Measurements from ENCODE around the gene S100A7A. TPM values are rescaled to one million over a fixed set of nuclear protein-coding genes. Genes with fewer than 3 reads are reported as not detected.
A peak's percentile ranks its signal among the peaks of the same experiment; 100 is the strongest.
"Not testable (repeated sequence)": the region's sequence is repeated elsewhere in the genome, so short reads cannot be mapped to it uniquely, and the experiment has no call there.

The S100A7A gene
- total and polyA plus RNA-seq, 12 donors = not detected

DNA sequence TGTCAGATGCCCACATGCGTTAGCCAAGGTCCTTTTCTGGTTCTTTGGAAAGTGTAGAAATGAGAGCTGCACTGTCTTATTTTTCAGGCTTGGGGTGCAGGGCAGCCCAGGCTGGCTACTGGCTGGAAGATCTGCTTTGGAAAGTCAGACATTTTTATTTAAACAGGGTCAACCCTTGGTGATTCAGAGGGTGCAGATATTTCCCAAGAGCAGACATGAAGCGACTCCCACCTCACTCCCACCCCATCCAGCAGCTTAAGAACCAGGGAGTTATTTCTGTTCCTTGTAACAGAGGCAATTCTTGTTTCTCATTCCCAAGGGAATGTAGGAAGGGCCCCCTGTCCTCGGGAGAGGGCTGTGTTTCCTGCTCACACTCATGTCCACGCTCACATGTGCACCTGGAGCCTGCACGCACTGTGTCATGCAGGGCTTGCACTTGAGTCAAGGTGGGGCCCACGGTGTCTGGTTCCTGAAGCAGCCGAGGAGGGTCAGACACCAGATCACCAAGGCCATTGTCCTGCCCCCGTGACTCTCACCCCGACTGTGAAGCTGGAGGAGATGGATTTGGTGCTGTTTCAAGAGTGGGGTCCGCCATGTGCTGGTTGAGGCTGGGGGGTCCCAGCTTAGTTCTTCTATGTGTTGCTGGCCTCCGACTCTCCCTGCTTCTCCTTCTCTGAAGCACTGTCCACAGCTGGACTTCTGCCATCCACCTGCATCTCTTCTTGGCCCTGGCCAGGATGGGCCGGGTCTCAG is 992 bp downstream of the S100A7A start:
- Histone ChIP-seq H3K27me3 (peaks cover 0 to 21% (median 14%) of the 10 kb centered on the region in 7 donors), H3K9me3 (peaks cover 0 to 3% (median 0%) of the 10 kb centered on the region in 11 donors), H3K4me1 (no peaks in the 10 kb centered on the region), H3K27ac (no peak overlapping the region), H3K4me3 (no peak overlapping the region), H3K36me3 (no peaks in the 10 kb centered on the region)
- WGBS, 2 donors = 71 to 75% methylated on average over 12 of the region's 12 CpGs
- ATAC-seq (no peak), DNase-seq (no peak)
- intact Hi-C loops (cut with DNase I) = no loop called here
- TF ChIP-seq, protein P1, sequence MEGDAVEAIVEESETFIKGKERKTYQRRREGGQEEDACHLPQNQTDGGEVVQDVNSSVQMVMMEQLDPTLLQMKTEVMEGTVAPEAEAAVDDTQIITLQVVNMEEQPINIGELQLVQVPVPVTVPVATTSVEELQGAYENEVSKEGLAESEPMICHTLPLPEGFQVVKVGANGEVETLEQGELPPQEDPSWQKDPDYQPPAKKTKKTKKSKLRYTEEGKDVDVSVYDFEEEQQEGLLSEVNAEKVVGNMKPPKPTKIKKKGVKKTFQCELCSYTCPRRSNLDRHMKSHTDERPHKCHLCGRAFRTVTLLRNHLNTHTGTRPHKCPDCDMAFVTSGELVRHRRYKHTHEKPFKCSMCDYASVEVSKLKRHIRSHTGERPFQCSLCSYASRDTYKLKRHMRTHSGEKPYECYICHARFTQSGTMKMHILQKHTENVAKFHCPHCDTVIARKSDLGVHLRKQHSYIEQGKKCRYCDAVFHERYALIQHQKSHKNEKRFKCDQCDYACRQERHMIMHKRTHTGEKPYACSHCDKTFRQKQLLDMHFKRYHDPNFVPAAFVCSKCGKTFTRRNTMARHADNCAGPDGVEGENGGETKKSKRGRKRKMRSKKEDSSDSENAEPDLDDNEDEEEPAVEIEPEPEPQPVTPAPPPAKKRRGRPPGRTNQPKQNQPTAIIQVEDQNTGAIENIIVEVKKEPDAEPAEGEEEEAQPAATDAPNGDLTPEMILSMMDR (IDR thresholded peaks at IDR 0.05) = no peak

DNA sequence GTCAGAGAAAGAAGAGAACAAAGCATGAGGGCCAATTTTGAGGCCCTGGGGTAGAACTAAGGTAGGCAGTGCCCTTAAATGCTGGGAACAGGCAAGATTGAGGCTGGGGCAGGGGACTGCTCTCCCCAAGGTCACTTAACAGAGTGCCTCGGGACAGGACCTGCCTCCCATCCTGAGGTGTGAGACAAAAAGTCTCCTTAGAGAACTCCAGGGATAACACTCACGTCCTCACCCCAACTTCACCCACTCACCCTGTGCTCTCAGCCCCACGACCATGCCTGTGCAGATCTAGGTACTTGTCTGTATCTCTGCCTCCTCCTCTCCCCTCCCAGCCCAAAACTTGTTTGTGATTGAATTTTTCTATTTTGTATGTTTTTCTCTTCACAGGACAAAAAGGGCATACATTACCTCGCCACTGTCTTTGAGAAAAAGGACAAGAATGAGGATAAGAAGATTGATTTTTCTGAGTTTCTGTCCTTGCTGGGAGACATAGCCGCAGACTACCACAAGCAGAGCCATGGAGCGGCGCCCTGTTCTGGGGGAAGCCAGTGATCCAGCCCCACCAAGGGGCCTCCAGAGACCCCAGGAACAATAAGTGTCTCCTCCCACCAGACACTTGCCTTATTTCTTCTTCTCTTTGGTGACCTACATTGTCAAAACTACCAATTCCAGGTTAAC is 2.6 kb downstream of the S100A7A start:
- H3K36me3 ChIP-seq; H3K27ac ChIP-seq; ATAC-seq; H3K4me3 ChIP-seq; H3K9me3 ChIP-seq; H3K4me1 ChIP-seq; intact Hi-C loops (cut with DNase I); DNase-seq: not testable (repeated sequence)
- H3K27me3 ChIP-seq = peaks cover 0 to 21% (median 16%) of the 10 kb centered on the region in 7 donors
- WGBS, 2 donors = 59 to 67% methylated on average over 7 of the region's 7 CpGs

DNA sequence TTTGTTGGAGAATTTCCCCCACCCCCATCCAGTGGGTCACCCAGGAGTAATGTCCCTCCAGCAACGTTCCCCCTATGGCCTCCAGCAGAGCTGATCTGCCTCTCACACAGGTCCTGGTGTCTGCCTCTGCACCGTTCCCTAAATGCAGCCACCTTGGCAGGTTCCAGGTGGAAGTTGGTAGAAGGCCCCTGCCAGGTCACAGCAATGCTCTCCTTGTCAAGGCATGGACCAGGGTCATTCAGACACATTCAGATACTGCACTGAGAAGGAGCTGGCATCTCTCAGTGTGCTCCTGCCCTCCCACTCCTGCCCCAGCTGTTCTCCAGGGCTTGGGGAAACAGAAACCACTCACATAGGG is 3.1 kb downstream of the S100A7A start:
- H3K9me3 ChIP-seq; H3K4me1 ChIP-seq; DNase-seq; intact Hi-C loops (cut with DNase I); H3K27ac ChIP-seq; H3K4me3 ChIP-seq; ATAC-seq; H3K36me3 ChIP-seq: not testable (repeated sequence)
- H3K27me3 ChIP-seq = peaks cover 0 to 21% (median 16%) of the 10 kb centered on the region in 7 donors
- 45 to 64% methylated on average over 2 of the region's 2 CpGs for WGBS, 2 donors

DNA sequence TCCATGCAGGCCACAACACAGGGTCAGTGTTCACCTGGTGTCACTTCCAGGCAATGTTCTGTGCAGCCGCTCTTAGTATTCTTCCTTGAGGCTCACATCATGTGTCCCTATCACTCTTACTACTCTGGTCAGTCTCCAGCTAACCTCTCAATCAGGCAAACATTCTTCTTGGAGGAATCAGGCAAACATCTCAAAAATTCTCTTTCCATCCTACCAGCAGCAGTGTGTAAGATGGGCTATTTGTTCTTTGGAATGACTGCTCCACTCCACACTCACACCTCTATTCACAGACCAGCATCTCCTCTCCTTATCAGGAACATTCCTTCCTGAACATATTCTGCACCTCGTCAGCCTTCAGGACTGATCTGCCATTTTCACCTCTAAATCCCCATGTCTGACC is 4.0 kb downstream of the S100A7A start:
- no peaks in the 10 kb centered on the region for H3K4me1 ChIP-seq
- peaks cover 0 to 21% (median 17%) of the 10 kb centered on the region in 7 donors for H3K27me3 ChIP-seq
- ATAC-seq = no peak
- H3K9me3 ChIP-seq = no peaks in the 10 kb centered on the region
- intact Hi-C loops (cut with DNase I) = no loop called here
- WGBS, 2 donors = 34 to 44% methylated on average over 2 of the region's 2 CpGs
- H3K4me3 ChIP-seq = no peak overlapping the region
- TF ChIP-seq, protein P1 (IDR thresholded peaks at IDR 0.05) = no peak
- no peaks in the 10 kb centered on the region for H3K36me3 ChIP-seq
- DNase-seq = no peak
- no peak overlapping the region for H3K27ac ChIP-seq

DNA sequence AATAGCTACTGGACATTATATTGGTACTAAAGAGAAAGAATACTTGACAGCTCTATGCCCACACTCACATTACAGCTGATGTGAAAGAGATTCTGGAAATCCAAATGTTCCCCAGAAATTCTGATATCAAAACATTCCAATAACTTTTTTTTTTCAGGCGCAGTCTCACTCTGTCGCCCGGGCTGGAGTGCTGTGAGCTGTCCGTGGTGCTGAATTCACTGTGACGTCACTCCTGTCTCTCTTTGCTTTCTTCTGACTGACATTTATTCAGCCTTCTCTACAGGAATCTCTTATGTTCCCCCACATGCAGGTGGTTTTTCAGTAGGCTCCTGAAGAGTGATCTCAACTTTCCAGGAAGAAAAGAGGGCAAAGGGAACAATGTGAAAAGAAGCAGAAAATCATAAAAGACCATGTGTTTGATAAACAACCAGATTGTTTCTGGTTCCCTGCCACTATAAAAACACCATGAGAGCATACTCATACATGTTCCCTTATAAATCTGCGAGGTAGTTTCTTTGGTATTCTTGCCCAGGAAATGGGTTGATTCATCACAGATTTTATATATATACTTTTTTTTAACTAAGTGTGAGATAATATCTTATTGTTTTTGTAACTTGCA is 6.2 kb downstream of the S100A7A start:
- no peaks in the 10 kb centered on the region for H3K9me3 ChIP-seq
- WGBS, 2 donors = 5% methylated on average over 6 of the region's 6 CpGs
- H3K27ac ChIP-seq = no peak overlapping the region
- H3K4me3 ChIP-seq = no peak overlapping the region
- H3K36me3 ChIP-seq = no peaks in the 10 kb centered on the region
- H3K4me1 ChIP-seq = no peaks in the 10 kb centered on the region
- intact Hi-C loops (cut with DNase I) = no loop called here
- TF ChIP-seq, protein P1 (IDR thresholded peaks at IDR 0.05) = no peak
- peaks cover 0 to 30% (median 19%) of the 10 kb centered on the region in 7 donors for H3K27me3 ChIP-seq
- ATAC-seq (peak in 5 of 8 donors; percentile 38 to 67 (median 58)), DNase-seq (peak; percentile 61 to 67)

All from heart right ventricle (tissue), 16 donors.